Panc1 (cell line): Measurements from ENCODE around the gene NPB. TPM values are rescaled to one million over a fixed set of nuclear protein-coding genes. Genes with fewer than 3 reads are reported as not detected.

Source experiments
- ATAC-seq: fragments of 200-7000 bp; cut with Tn5 transposase; 2 replicates; pipeline ENCODE4 v1.9.1; 2020; ENCODE audit warnings: mild to moderate bottlenecking, moderate library complexity
- BruUV-seq: library from RNA; stranded (reverse); fragments of 400-500 nt; replicated peaks from 2 replicates; lab custom pipeline; 2021; lab: Mats Ljungman, UMichigan
- CTCF ChIA-PET: fragments of 300-600 bp; sonication (Branson Sonifier 250); formaldehyde crosslinking; loops from one replicate; lab custom pipeline; 2022; ENCODE audit warnings: antibody characterized with exemption; lab: Charles Lee
- POLR2A ChIA-PET: fragments of 300-600 bp; sonication (Branson Sonifier 250); formaldehyde crosslinking; loops from one replicate; lab custom pipeline; 2022; ENCODE audit warnings: antibody characterized with exemption; lab: Charles Lee
- DNase-seq: peaks from one replicate; pipeline ENCODE4 v3.0.0-alpha.2; 2010; ENCODE audit warnings: low read depth, low spot score
- H3K27ac ChIP-seq: 2 replicates; pipeline ENCODE4 v1.5.1; 2011; ENCODE audit warnings: mild to moderate bottlenecking, low read length, inconsistent platforms
- H3K27me3 ChIP-seq: fragments of 200-500 bp; sonication (Bioruptor generic); 2 replicates; pipeline ENCODE4 v1.6.0; 2014; ENCODE audit warnings: low read length, inconsistent platforms; ENCODE audit not compliant: control insufficient read depth, insufficient read depth
- H3K36me3 ChIP-seq: fragments of 200-500 bp; sonication (Bioruptor generic); 2 replicates; pipeline ENCODE4 v1.5.1; 2014; ENCODE audit warnings: inconsistent platforms, mild to moderate bottlenecking, low read length, moderate library complexity; ENCODE audit not compliant: control insufficient read depth, insufficient read depth
- H3K4me1 ChIP-seq: 2 replicates; pipeline ENCODE4 v1.5.1; 2011; ENCODE audit warnings: inconsistent platforms, mild to moderate bottlenecking, low read length, moderate library complexity; ENCODE audit not compliant: control insufficient read depth, insufficient read depth
- H3K4me3 ChIP-seq, 2 experiments: 2 replicates each; pipeline ENCODE4 v1.5.1; 2011 to 2012; ENCODE audit warnings: low read depth in 2 of 2, low read length in 2 of 2, mild to moderate bottlenecking in 2 of 2, inconsistent platforms in 1 of 2, moderate library complexity in 1 of 2
- H3K9me3 ChIP-seq: fragments of 200-500 bp; sonication (Bioruptor generic); 2 replicates; pipeline ENCODE4 v1.5.1; 2014; ENCODE audit warnings: low read depth, mild to moderate bottlenecking, inconsistent platforms, low read length, moderate library complexity; ENCODE audit not compliant: control insufficient read depth, insufficient read depth
- POLR2AphosphoS5 ChIP-seq: IDR thresholded peaks from 2 replicates; pipeline ENCODE4 v1.6.1; 2012; ENCODE audit warnings: mild to moderate bottlenecking, low read depth, low read length, moderate library complexity
- SIN3A ChIP-seq: IDR thresholded peaks from 2 replicates; pipeline ENCODE4 v1.6.1; 2012; ENCODE audit warnings: low read depth, mild to moderate bottlenecking, low read length, moderate library complexity, borderline replicate concordance; ENCODE audit not compliant: insufficient read depth
- TCF7L2 ChIP-seq: IDR thresholded peaks from 2 replicates; pipeline ENCODE4 v1.6.1; 2011; ENCODE audit warnings: mild to moderate bottlenecking, low read depth, low read length, inconsistent platforms
- in situ Hi-C: cut with HindIII; loops from 2 replicates; pipeline ENCODE4 v1.10.0; 2016; ENCODE audit warnings: low sequenced_read_pairs, low pct_unique_long_range_greater_than_20kb
- intact Hi-C: fragments of 100-400 bp; cut with micrococcal nuclease; formaldehyde crosslinking; loops from one replicate; pipeline ENCODE4 v1.10.0; 2022; ENCODE audit not compliant: unreplicated experiment
- total RNA-seq: library from RNA; stranded (reverse); gene quantifications from one replicate; pipeline ENCODE4 v1.2.1, GENCODE V29; 2021; ENCODE audit not compliant: unreplicated experiment
- TF ChIP-seq, protein P1 (sequence below), 2 experiments: IDR thresholded peaks; 2 replicates each; pipeline ENCODE4 v1.6.1; 2011 to 2012; ENCODE audit warnings: low read depth in 2 of 2, control low read depth in 1 of 2, low read length in 1 of 2, mild to moderate bottlenecking in 1 of 2, moderate library complexity in 1 of 2; ENCODE audit not compliant: insufficient read depth in 1 of 2
- TF ChIP-seq, protein P2 (sequence below): fragments of 450-650 bp; IDR thresholded peaks from 2 replicates; pipeline ENCODE4 v1.5.1; 2017; ENCODE audit warnings: mild to moderate bottlenecking

Gene NPB
- total RNA-seq, 1 experiment from 2014 or later = 3.9 TPM

DNA sequence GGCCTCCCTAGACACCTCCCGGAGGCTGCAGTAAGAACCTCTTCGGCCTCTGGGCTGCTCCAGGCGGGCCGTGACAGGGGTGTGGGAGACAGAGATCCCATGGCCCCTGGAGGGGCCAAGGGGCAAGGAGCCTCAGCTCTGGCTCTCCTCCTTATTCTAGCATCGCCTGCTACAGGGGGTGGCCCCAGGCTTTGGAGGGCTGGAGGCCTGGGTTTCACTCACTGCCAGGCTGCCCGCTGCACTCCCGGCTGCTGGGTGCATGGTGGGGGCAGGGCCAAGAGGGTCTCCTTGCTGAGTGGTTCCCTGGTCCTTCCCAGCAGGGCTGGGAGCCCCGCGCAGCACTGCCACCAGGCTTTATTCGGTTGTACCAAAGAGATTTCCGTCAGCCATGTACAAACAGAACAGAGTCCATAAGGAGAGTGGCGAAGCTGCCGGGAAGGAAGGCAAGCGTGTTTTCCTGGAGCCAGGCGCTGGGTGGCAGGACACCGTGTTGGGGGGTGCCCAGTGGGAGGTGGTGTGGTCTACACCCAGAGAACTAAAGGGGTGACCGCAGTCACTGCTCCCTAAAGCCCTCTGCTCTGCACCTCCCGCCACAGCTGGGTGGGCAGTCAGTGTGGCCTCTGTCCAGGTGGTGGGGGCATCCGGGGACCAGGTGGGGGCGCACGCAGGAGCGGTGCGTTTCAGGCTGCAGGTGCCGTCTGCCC is 2.0 kb downstream of the NPB start:
- no peak overlapping the region for H3K27ac ChIP-seq
- POLR2A ChIA-PET = no interaction called here

DNA sequence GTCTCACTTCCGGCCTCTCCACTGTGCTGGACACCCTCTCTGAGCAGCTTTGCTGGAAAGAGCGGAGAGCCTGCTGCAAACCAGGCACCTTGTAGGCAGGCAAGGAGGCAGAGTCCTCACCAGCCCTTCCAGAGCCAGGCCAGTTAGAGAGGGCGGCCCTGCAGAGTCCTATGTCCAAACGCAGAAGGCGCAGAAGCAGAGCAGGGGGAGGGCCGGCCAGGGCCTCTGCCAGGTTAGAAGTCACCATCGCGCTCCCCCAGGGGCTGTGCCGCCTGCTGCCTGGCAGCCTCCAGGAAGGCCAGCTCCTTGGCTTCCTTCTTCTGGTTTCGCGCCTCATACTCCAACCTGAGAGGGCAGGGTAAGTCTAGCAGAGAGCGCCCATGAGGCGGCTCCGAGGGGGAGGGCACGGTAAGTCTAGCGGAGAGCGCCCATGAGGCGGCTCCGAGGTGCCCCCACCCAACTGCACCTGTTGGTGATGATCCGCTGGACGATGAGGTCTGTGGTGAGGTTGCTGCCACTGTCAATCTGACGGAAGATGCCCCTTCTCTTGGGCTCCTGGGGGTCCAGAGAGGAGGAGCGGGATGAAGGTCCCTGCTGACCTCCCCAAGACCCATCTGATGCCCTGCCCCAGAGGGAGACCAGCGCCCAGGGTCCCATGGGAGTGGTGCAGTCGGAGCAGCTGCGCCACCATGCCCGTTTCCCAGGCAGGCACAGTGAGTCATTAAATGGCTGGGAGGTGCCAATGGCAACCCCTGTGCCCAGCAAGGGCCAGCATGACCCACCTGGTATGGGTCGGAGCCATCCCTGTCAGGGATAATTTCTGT is 2.8 kb downstream of the NPB start:
- H3K27me3 ChIP-seq = no peaks in the 10 kb centered on the region
- DNase-seq = no peak
- ATAC-seq = no peak
- peaks cover 12% of the 10 kb centered on the region for H3K4me1 ChIP-seq
- TSS peak; percentile 41 for BruUV-seq
- H3K36me3 ChIP-seq = no peaks in the 10 kb centered on the region
- no peak for TF ChIP-seq SIN3A
- TF ChIP-seq, protein P1, sequence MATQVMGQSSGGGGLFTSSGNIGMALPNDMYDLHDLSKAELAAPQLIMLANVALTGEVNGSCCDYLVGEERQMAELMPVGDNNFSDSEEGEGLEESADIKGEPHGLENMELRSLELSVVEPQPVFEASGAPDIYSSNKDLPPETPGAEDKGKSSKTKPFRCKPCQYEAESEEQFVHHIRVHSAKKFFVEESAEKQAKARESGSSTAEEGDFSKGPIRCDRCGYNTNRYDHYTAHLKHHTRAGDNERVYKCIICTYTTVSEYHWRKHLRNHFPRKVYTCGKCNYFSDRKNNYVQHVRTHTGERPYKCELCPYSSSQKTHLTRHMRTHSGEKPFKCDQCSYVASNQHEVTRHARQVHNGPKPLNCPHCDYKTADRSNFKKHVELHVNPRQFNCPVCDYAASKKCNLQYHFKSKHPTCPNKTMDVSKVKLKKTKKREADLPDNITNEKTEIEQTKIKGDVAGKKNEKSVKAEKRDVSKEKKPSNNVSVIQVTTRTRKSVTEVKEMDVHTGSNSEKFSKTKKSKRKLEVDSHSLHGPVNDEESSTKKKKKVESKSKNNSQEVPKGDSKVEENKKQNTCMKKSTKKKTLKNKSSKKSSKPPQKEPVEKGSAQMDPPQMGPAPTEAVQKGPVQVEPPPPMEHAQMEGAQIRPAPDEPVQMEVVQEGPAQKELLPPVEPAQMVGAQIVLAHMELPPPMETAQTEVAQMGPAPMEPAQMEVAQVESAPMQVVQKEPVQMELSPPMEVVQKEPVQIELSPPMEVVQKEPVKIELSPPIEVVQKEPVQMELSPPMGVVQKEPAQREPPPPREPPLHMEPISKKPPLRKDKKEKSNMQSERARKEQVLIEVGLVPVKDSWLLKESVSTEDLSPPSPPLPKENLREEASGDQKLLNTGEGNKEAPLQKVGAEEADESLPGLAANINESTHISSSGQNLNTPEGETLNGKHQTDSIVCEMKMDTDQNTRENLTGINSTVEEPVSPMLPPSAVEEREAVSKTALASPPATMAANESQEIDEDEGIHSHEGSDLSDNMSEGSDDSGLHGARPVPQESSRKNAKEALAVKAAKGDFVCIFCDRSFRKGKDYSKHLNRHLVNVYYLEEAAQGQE (IDR thresholded peaks at IDR 0.05; ENCODE audit: insufficient read depth in 1 of 2, low read depth in 2 of 2, low read length in 1 of 2) = no peak
- TF ChIP-seq, protein P2, sequence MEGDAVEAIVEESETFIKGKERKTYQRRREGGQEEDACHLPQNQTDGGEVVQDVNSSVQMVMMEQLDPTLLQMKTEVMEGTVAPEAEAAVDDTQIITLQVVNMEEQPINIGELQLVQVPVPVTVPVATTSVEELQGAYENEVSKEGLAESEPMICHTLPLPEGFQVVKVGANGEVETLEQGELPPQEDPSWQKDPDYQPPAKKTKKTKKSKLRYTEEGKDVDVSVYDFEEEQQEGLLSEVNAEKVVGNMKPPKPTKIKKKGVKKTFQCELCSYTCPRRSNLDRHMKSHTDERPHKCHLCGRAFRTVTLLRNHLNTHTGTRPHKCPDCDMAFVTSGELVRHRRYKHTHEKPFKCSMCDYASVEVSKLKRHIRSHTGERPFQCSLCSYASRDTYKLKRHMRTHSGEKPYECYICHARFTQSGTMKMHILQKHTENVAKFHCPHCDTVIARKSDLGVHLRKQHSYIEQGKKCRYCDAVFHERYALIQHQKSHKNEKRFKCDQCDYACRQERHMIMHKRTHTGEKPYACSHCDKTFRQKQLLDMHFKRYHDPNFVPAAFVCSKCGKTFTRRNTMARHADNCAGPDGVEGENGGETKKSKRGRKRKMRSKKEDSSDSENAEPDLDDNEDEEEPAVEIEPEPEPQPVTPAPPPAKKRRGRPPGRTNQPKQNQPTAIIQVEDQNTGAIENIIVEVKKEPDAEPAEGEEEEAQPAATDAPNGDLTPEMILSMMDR = no peak
- TF ChIP-seq POLR2AphosphoS5 = no peak
- no peak for TF ChIP-seq TCF7L2
- ChIA-PET POLR2A (no interaction called here), CTCF (no interaction called here)
- no peak overlapping the region for H3K4me3 ChIP-seq
- H3K9me3 ChIP-seq = no peaks in the 10 kb centered on the region
- H3K27ac ChIP-seq = no peak overlapping the region
- intact Hi-C loops = no loop called here
- in situ Hi-C loops = no loop called here

More for the DNA sequence above, 2.0 kb downstream of the NPB start:
- Histone ChIP-seq H3K36me3 (no peaks in the 10 kb centered on the region), H3K4me1 (peaks cover 10% of the 10 kb centered on the region), H3K27me3 (no peaks in the 10 kb centered on the region), H3K9me3 (no peaks in the 10 kb centered on the region), H3K4me3 (no peak overlapping the region)
- CTCF ChIA-PET = no interaction called here
- intact Hi-C loops (no loop called here), in situ Hi-C loops (no loop called here)
- TF ChIP-seq, protein P2 = no peak
- TF ChIP-seq SIN3A (no peak), POLR2AphosphoS5 (no peak), TCF7L2 (no peak)
- TF ChIP-seq, protein P1 (IDR thresholded peaks at IDR 0.05; ENCODE audit: insufficient read depth in 1 of 2, low read depth in 2 of 2, low read length in 1 of 2) = no peak
- ATAC-seq = no peak
- BruUV-seq = no TSS peak
- DNase-seq = no peak
